Measurements from ENCODE around the gene ATP8B1.

ATP8B1 gene

DNA sequence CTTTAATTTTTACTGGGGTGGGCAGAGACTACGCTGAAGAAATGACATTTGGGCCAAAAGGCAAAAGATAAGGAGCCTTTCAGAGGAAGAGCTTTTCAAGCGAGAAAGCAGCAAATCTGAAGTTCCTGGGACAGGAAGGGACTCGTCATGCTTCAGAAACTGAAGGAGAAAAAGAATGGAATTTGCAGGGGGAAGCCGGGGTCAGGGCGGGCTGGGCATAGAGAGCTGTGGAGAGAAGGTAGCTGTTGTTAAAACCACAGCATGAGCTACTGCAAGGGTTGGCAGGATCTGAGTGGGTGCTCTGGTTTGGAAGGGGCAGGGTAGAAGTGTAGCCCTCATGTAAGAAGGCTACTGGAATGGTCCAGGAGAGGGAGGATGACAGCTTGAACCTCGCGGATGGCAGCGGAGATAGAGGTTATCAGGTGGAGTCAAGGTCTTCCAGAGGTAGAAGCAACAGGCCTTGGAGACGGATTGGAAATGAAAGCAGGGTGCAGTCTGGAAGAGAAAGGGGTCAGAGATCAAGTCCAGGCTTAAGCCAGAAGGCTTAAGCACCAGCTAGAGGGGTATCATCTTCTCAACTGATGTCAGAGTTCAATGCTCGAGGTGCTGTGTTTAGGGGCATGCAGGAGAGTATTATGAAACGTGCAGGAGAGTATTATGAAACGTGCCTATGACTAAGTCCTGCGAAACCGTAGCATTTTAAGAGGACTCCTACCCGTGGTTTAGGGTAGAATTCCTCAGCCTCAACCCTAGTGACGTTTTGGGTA lies 18.9 kb downstream of the ATP8B1 start:
- in situ Hi-C loops (cut with HindIII; ENCODE audit: low pct_unique_long_range_greater_than_20kb, low sequenced_read_pairs), result no loop called here
- DNase-seq (ENCODE audit: low read depth in 1 of 2, low spot score in 1 of 2), result no peak
- TF ChIP-seq JUND (IDR thresholded peaks at IDR 0.05; ENCODE audit: low read depth), result no peak

GRCh38 chr18:57782049-57782448 lies 21.1 kb downstream of the ATP8B1 start:
- TF ChIP-seq JUND (IDR thresholded peaks at IDR 0.05; ENCODE audit: low read depth), result no peak
- in situ Hi-C loops (cut with HindIII; ENCODE audit: low pct_unique_long_range_greater_than_20kb, low sequenced_read_pairs), result no loop called here
- DNase-seq (ENCODE audit: low read depth in 1 of 2, low spot score in 1 of 2), result no peak

DNA sequence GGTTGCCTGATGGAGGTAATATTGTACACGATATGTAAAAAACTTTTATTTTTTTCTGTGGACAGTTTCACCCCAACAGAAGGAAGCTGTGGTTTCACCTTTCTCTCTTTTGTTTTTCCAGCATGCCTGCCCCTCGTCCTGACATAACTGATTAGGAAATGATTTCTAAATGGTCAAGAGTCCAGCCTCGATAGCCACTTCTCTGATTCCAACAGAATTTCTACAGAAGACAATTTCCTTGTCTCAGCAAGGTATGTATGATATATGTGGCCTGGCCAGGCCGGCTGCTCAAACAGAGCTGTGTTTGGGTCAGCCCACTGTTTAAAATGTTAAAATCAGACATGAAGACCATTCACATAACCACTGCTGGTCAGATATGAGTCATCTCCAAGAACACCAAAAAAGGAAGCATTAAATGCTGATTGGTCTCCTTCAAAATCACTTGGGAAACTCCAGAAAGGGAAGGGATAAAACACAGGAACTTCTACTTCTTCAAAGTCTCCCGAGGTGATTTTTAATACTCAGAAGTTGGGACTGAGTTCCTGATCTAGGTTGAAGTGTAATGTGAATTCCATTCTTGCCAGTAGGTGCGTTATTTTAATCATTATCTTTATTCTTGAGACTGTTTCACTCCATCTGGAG lies 22.3 kb downstream of the ATP8B1 start:
- in situ Hi-C loops (cut with HindIII; ENCODE audit: low pct_unique_long_range_greater_than_20kb, low sequenced_read_pairs), result no loop called here
- TF ChIP-seq JUND (IDR thresholded peaks at IDR 0.05; ENCODE audit: low read depth), result no peak
- DNase-seq (ENCODE audit: low read depth in 1 of 2, low spot score in 1 of 2), result no peak

DNA sequence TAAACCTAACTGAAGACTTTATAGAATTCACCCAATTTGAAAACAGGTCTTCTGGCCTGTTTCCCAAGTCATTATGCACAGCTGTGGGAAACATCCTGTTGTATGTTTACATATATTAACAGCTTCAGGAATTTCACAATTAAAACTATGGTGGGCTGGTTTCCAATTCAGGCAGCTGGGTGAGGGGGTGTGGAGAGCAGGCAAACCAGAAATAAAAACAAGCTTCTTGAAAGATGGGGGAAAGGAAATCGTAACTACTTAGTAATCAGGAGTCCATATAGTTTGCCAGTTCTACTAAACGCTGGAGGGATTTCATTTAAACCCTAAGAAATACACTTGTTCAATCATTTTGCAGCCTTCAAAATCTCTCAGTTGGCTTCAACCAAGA lies 22.8 kb downstream of the ATP8B1 start:
- TF ChIP-seq JUND (IDR thresholded peaks at IDR 0.05; ENCODE audit: low read depth), result no peak
- in situ Hi-C loops (cut with HindIII; ENCODE audit: low pct_unique_long_range_greater_than_20kb, low sequenced_read_pairs), result no loop called here
- peak in 1 of 2 experiments; percentile 45 for DNase-seq (ENCODE audit: low read depth in 1 of 2, low spot score in 1 of 2)

- no peak for DNase-seq (ENCODE audit: low read depth in 1 of 2, low spot score in 1 of 2)
- TF ChIP-seq JUND (IDR thresholded peaks at IDR 0.05; ENCODE audit: low read depth), result no peak
- in situ Hi-C loops (cut with HindIII; ENCODE audit: low pct_unique_long_range_greater_than_20kb, low sequenced_read_pairs), result no loop called here
Measured at GRCh38 chr18:57776767-57777166, 26.3 kb downstream of the ATP8B1 start.

- no peak for DNase-seq (ENCODE audit: low read depth in 1 of 2, low spot score in 1 of 2)
- in situ Hi-C loops (cut with HindIII; ENCODE audit: low pct_unique_long_range_greater_than_20kb, low sequenced_read_pairs), result no loop called here
- TF ChIP-seq JUND (IDR thresholded peaks at IDR 0.05; ENCODE audit: low read depth), result no peak
Measured at GRCh38 chr18:57776354-57776753, 26.8 kb downstream of the ATP8B1 start.

DNA sequence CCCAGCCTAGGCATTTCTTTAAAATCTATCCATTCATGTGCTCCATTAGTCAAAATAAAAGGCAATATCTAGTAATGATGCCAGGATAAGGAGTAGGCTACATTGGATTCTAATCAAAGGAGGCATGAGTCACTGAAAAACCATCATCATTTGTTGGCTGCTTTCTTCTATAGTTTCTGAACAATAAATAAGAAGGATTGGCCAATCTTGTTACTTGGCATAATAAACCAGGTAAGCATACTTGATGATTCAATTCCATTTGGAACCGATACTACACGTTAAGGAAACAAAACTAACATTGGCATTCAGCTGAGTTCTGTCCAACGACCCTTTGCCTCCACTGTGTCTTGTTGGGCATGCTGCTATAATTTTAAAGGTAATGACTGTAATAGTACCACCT lies 27.2 kb downstream of the ATP8B1 start:
- in situ Hi-C loops (cut with HindIII; ENCODE audit: low pct_unique_long_range_greater_than_20kb, low sequenced_read_pairs), result no loop called here
- TF ChIP-seq JUND (IDR thresholded peaks at IDR 0.05; ENCODE audit: low read depth), result no peak
- DNase-seq (ENCODE audit: low read depth in 1 of 2, low spot score in 1 of 2), result no peak

DNA sequence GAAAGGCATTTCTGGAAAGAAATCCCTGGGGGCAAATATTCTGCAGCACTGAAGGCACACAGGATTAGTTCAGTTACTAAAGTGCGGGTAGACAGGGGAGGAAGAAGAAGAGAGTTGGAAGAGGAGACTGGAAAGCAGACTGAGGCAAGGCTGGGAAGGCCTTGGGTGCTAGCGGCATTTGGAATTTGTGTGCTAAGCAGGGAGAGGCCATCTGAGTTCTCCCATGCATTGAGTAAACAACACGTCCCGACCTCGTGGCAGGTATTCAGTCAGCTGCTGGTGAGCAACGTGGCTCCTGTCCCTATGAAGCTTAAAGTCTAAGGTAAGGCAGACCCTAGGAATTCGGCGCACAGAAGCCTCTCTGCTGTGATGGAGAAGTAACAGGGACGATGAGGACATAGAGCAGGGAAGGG lies 30.7 kb downstream of the ATP8B1 start:
- TF ChIP-seq JUND (IDR thresholded peaks at IDR 0.05; ENCODE audit: low read depth), result no peak
- in situ Hi-C loops (cut with HindIII; ENCODE audit: low pct_unique_long_range_greater_than_20kb, low sequenced_read_pairs), result no loop called here
- DNase-seq (ENCODE audit: low read depth in 1 of 2, low spot score in 1 of 2), result peak in 1 of 2 experiments; percentile 56

GRCh38 chr18:57771626-57772025 lies 31.5 kb downstream of the ATP8B1 start:
- no peak for TF ChIP-seq JUND (IDR thresholded peaks at IDR 0.05; ENCODE audit: low read depth)
- in situ Hi-C loops (cut with HindIII; ENCODE audit: low pct_unique_long_range_greater_than_20kb, low sequenced_read_pairs), result no loop called here
- DNase-seq (ENCODE audit: low read depth in 1 of 2, low spot score in 1 of 2), result peak in 1 of 2 experiments; percentile 73

DNA sequence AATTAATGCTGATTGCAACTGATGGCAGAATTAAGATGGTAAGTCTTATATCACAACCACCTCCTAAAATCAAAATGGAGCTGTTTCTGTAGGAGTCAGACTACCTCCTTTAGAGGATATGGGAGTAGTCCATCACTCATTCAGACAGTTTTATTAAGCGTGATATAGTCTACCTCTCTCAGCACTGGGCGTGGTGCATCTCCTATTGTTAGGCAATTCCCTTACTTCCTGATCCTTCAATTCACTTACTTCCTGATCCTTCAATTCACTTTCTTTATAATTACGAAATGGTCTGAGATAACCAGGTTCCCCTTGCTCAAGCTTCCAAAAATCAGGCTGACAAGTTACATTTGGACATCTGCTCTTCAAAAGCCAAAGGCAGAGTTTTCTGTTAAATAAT lies 31.9 kb downstream of the ATP8B1 start:
- no peak for DNase-seq (ENCODE audit: low read depth in 1 of 2, low spot score in 1 of 2)
- in situ Hi-C loops (cut with HindIII; ENCODE audit: low pct_unique_long_range_greater_than_20kb, low sequenced_read_pairs), result no loop called here
- TF ChIP-seq JUND (IDR thresholded peaks at IDR 0.05; ENCODE audit: low read depth), result no peak

DNA sequence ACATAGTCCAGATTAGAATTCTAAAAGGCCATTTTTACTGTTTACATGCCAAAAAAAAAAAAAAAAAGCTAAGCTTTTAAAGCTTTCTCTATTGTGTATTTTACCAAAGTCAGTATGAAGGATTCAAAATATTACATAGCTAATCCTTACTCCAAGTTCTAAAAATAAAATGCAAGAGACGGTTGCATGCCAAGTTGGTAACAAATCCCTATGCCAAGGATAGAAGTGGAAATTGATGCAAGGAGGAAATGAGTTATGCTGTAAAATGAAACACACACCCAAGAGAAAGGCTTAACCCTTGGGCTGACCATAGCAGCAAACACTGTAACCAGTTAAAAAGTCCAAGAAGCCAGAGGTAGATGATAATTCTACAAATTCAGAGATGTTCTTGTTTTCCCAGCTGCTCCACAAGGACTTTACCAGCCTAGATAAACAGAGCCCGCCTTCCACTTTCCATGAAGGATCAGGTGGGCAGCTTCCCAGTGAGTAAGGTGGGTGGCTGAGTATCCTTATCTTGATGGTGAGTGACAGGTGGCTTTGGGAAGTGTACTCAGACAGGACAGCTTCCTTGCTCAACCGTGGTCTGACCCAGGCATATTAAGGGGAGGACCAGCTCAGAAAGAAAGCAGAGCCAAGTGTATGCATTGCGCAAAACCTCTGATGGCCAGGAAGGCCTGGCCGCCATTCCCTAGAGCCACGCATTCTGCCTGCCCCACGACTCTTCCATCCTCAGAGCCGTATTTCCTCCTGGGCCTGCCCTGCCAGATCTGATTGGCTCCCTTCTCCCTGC lies 34.4 kb downstream of the ATP8B1 start:
- peak in 1 of 2 experiments; percentile 20 for DNase-seq (ENCODE audit: low read depth in 1 of 2, low spot score in 1 of 2)
- no peak for TF ChIP-seq JUND (IDR thresholded peaks at IDR 0.05; ENCODE audit: low read depth)
- in situ Hi-C loops (cut with HindIII; ENCODE audit: low pct_unique_long_range_greater_than_20kb, low sequenced_read_pairs), result no loop called here

- in situ Hi-C loops (cut with HindIII; ENCODE audit: low pct_unique_long_range_greater_than_20kb, low sequenced_read_pairs), result no loop called here
- no peak for TF ChIP-seq JUND (IDR thresholded peaks at IDR 0.05; ENCODE audit: low read depth)
- no peak for DNase-seq (ENCODE audit: low read depth in 1 of 2, low spot score in 1 of 2)
Measured at GRCh38 chr18:57767259-57768050, 35.7 kb downstream of the ATP8B1 start.

Measured in T47D (cell line).